Measurements from ENCODE around the gene TBXT. TPM values are rescaled to one million over a fixed set of nuclear protein-coding genes. Genes with fewer than 3 reads are reported as not detected.

TBXT gene
- polyA plus RNA-seq, result under 1 TPM in 1 of 3 donors, not detected in 2; 0.26 TPM

- DNase-seq, result no peak
- no peaks in the 10 kb centered on the region for H3K36me3 Mint-ChIP-seq
- H3K27me3 Mint-ChIP-seq (ENCODE audit: low read depth in 3 of 3), result peaks cover 12 to 35% (median 22%) of the 10 kb centered on the region in 3 donors
- H3K27ac Mint-ChIP-seq, result no peak within 1 kb of the TSS
- H3K4me1 Mint-ChIP-seq, result peaks cover 0 to 6% of the 10 kb centered on the region in 2 donors
- H3K9me3 Mint-ChIP-seq, result no peaks in the 10 kb centered on the region
- H3K4me3 Mint-ChIP-seq, result peak within 1 kb of the TSS; percentile 52 to 76 (median 69)
Measured at GRCh38 chr6:166167801-166168615, at the start of gene TBXT. Gene TBXT (minus strand): TSS chr6:166167851. CDS start chr6:166167591, 260 bp downstream.

- no peak for DNase-seq
- Mint-ChIP-seq H3K27ac (no peak overlapping the region), H3K4me1 (no peaks in the 10 kb centered on the region), H3K9me3 (peaks cover 0 to 2% (median 0%) of the 10 kb centered on the region in 6 donors), H3K4me3 (no peak overlapping the region), H3K27me3 (ENCODE audit: low read depth in 3 of 3) (peaks cover 0 to 15% (median 5%) of the 10 kb centered on the region in 3 donors), H3K36me3 (no peaks in the 10 kb centered on the region)
Measured at GRCh38 chr6:166207284-166207561, 39.6 kb upstream of the TBXT start.

DNA sequence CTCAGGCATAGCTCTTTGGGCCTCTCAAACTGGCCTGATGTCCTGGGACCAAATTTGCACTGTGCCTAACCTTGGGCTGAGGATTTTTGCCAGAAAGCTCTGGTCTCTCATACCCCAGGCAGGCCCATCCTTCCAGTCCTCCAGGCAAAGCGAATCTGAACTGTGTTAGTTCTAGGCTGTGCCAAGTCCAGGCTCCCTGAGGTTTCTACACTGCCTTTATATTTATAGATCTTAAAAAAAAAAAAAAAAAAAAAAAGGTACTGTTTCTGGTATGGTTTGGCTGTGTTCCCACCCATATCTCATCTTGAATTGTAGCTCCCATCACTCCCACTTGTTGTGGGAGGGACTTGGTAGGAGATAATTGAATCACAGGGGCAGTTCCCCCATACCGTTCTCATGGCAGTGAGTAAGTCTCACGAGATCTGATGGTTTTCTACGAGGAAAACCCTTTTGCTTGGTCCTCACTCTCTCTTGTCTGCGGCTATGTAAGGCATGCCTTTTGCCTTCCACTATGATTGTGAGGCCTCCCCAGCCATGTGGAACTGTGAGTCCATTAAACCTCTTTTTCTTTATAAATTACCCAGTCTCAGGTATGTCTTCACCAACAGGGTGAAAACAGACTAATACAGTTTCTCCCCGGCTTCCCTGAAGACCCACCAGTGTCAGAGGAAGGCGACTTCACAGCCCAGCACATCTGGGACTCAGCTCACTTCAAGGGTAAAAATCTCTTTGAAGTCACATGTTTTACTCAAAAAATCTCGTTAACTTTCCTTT, 39.0 kb upstream of the TBXT start:
- no peaks in the 10 kb centered on the region for H3K36me3 Mint-ChIP-seq
- DNase-seq, result no peak
- H3K4me3 Mint-ChIP-seq, result no peak overlapping the region
- H3K4me1 Mint-ChIP-seq, result no peaks in the 10 kb centered on the region
- peaks cover 0 to 15% (median 5%) of the 10 kb centered on the region in 3 donors for H3K27me3 Mint-ChIP-seq (ENCODE audit: low read depth in 3 of 3)
- peaks cover 0 to 2% (median 0%) of the 10 kb centered on the region in 6 donors for H3K9me3 Mint-ChIP-seq
- no peak overlapping the region for H3K27ac Mint-ChIP-seq

DNA sequence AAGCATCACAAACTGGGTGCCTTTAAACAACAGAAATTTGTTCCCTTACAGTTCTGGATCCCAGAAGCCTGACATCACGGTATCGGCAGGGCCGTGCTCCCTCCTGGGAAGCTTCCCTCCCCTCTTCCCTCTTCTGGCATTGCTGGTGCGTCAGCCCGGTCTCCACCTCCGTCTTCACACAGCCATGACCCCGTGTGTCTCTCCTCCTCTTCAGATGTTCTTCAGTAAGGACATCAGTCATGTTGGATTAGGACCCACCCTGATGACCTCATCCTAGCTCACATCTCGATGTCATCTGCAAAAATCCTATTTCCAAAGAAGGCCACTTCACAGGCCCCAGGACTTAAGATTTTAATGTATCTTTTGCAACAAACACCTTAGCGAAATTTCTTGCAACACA, 38.4 kb upstream of the TBXT start:
- Mint-ChIP-seq H3K27me3 (ENCODE audit: low read depth in 3 of 3) (peaks cover 0 to 10% (median 5%) of the 10 kb centered on the region in 3 donors), H3K27ac (no peak overlapping the region), H3K4me3 (no peak overlapping the region)

DNA sequence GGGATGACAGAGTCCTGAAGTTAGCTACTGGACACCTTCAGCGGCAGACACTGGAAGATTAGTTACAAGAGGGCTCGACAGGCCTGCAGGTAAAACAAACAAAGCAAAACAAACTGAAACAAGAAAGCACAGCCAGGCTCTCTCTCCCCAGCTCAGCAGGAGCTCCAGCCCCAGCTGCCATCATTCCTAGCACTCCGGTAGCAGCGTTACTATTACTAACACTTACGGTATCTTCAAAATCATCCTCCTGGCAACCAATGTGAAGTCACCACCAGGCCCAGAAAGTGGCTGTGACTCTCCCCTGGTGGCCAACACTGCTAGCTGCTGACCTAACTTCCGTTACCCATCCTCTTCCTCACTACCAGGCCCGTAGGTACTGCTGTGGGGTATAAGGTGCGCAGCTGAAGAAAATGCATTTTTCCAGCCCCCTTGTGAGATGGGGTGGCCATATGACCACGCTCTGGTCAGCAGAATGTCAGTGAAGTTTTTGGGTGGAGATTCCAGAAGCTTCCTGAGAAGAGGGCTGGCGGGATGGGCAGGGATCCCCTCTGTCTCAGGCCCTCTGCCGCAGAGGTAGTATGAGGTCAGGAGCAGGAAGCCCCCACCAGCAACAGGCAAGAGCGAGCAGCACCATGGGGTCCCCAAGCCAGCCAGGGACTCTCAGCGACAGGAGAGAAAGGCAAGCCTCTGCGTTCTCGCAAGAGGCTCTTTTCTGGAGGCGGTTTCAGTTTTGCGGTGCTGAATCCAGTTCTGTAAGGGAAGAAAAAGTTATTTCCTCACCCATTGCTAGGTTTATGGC, 37.4 kb upstream of the TBXT start:
- Mint-ChIP-seq H3K27me3 (ENCODE audit: low read depth in 3 of 3) (peaks cover 0 to 11% (median 7%) of the 10 kb centered on the region in 3 donors), H3K4me1 (no peaks in the 10 kb centered on the region), H3K27ac (no peak overlapping the region), H3K36me3 (no peaks in the 10 kb centered on the region), H3K9me3 (peaks cover 0 to under 1% (median 0%) of the 10 kb centered on the region in 6 donors), H3K4me3 (no peak overlapping the region)
- no peak for DNase-seq

More for the DNA sequence above, 38.4 kb upstream of the TBXT start:
- Mint-ChIP-seq H3K4me1 (no peaks in the 10 kb centered on the region), H3K36me3 (no peaks in the 10 kb centered on the region), H3K9me3 (peaks cover 0 to 2% (median 0%) of the 10 kb centered on the region in 6 donors)
- DNase-seq, result no peak

GRCh38 chr6:166203641-166204222, 36.1 kb upstream of the TBXT start:
- H3K27ac Mint-ChIP-seq, result no peak overlapping the region
- no peak overlapping the region for H3K4me3 Mint-ChIP-seq
- H3K27me3 Mint-ChIP-seq (ENCODE audit: low read depth in 3 of 3), result peaks cover 0 to 11% (median 5%) of the 10 kb centered on the region in 3 donors
- H3K36me3 Mint-ChIP-seq, result no peaks in the 10 kb centered on the region
- no peaks in the 10 kb centered on the region for H3K9me3 Mint-ChIP-seq
- no peak for DNase-seq
- no peaks in the 10 kb centered on the region for H3K4me1 Mint-ChIP-seq

- DNase-seq, result no peak
- H3K36me3 Mint-ChIP-seq, result no peaks in the 10 kb centered on the region
- H3K27ac Mint-ChIP-seq, result no peak overlapping the region
- no peak overlapping the region for H3K4me3 Mint-ChIP-seq
- H3K4me1 Mint-ChIP-seq, result no peaks in the 10 kb centered on the region
- H3K27me3 Mint-ChIP-seq (ENCODE audit: low read depth in 3 of 3), result peaks cover 0 to 7% (median 5%) of the 10 kb centered on the region in 3 donors
- H3K9me3 Mint-ChIP-seq, result no peaks in the 10 kb centered on the region
Measured at GRCh38 chr6:166203003-166203640, 35.5 kb upstream of the TBXT start.

GRCh38 chr6:166202321-166202733, 34.7 kb upstream of the TBXT start:
- H3K27ac Mint-ChIP-seq, result no peak overlapping the region
- H3K4me1 Mint-ChIP-seq, result no peaks in the 10 kb centered on the region
- no peak overlapping the region for H3K4me3 Mint-ChIP-seq
- H3K27me3 Mint-ChIP-seq (ENCODE audit: low read depth in 3 of 3), result peaks cover 0 to 11% (median 5%) of the 10 kb centered on the region in 3 donors
- no peaks in the 10 kb centered on the region for H3K36me3 Mint-ChIP-seq
- no peaks in the 10 kb centered on the region for H3K9me3 Mint-ChIP-seq
- no peak for DNase-seq

- H3K4me3 Mint-ChIP-seq, result no peak overlapping the region
- no peaks in the 10 kb centered on the region for H3K36me3 Mint-ChIP-seq
- peak overlapping the region in 2 of 6 donors; percentile 11 to 31 for H3K27ac Mint-ChIP-seq
- no peak for DNase-seq
- no peaks in the 10 kb centered on the region for H3K4me1 Mint-ChIP-seq
- H3K9me3 Mint-ChIP-seq, result no peaks in the 10 kb centered on the region
- peaks cover 0 to 11% (median 5%) of the 10 kb centered on the region in 3 donors for H3K27me3 Mint-ChIP-seq (ENCODE audit: low read depth in 3 of 3)
Measured at GRCh38 chr6:166201878-166202277, 34.2 kb upstream of the TBXT start.

DNA sequence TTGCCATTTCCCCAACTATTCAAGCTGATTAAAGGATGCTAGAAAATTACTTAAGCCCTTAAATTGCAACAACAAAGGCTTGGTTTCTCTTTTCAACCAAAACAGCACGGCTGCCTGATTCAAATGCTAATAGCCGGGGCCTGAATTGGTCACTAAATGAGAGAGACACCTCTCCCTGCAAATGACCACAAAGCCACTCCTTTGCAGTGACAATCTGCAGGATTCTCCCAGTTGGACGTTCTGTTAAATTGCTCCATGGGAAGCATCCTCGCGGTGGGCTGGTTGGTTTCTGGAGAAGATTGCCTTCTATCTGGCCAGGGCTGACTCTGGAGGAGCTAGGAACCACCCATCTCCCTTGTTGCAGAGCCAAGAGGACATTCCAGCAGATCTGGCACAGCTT, 29.7 kb upstream of the TBXT start:
- no peak overlapping the region for H3K27ac Mint-ChIP-seq
- H3K27me3 Mint-ChIP-seq (ENCODE audit: low read depth in 3 of 3), result peaks cover 2 to 9% (median 5%) of the 10 kb centered on the region in 3 donors
- no peaks in the 10 kb centered on the region for H3K9me3 Mint-ChIP-seq
- DNase-seq, result no peak
- no peak overlapping the region for H3K4me3 Mint-ChIP-seq
- no peaks in the 10 kb centered on the region for H3K36me3 Mint-ChIP-seq
- no peaks in the 10 kb centered on the region for H3K4me1 Mint-ChIP-seq

GRCh38 chr6:166195860-166196238, 28.2 kb upstream of the TBXT start:
- no peaks in the 10 kb centered on the region for H3K9me3 Mint-ChIP-seq
- no peak overlapping the region for H3K27ac Mint-ChIP-seq
- no peak for DNase-seq
- no peak overlapping the region for H3K4me3 Mint-ChIP-seq
- H3K36me3 Mint-ChIP-seq, result no peaks in the 10 kb centered on the region
- H3K27me3 Mint-ChIP-seq (ENCODE audit: low read depth in 3 of 3), result peaks cover 2 to 7% (median 6%) of the 10 kb centered on the region in 3 donors
- no peaks in the 10 kb centered on the region for H3K4me1 Mint-ChIP-seq

DNA sequence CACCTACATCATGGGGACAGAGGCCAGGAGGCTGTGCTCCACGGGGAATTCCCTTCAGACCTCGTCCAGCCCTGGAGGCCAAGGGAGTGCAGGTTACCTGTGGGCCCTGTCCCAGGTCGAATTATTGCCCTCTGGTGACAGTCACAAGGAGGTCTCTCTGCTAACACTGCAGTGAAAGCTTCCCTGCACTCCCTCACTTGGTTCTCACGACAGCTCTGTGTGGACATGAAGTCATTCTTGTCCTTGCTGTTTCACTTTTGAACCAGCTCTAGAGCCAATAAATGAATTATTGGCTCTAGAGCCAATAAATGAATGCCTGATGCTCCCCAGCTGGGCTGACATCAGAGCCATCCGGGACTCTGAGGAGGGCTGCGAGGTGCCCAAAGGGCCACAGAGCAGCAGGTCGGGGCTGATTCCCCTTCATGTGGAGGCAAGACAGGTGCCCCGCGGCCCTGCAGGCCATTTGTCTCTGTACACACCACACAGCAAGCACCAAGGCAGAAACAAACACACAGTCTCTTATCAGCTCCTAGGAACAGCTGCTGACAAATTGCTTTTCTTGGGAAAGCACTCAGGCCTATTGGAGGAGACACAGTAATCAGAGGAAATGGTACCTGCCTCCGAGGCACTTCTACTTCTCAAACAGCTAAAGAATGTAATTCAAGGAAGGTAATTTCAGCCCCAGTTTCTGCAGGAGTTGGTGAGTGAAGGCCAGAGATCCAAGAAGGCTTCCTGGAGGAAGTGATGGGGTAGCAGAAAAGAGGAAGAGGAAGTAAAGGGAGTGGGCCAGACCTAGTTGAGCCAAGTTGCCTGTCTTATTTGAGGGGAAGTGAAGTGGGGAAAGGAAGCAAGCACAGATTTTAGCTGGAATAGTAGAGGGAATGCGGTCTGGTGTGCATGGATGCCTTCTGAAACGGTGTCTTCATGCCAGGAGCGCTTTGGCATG, 27.5 kb upstream of the TBXT start:
- Mint-ChIP-seq H3K27me3 (ENCODE audit: low read depth in 3 of 3) (peaks cover 2 to 7% (median 5%) of the 10 kb centered on the region in 3 donors), H3K4me3 (no peak overlapping the region), H3K9me3 (no peaks in the 10 kb centered on the region), H3K27ac (no peak overlapping the region), H3K36me3 (no peaks in the 10 kb centered on the region), H3K4me1 (no peaks in the 10 kb centered on the region)
- no peak for DNase-seq
